ENCODE data around the gene MORC2. TPM values are rescaled to one million over a fixed set of nuclear protein-coding genes. Genes with fewer than 3 reads are reported as not detected.

MORC2 gene
- total RNA-seq = 10 to 100 TPM; 20.2 to 31.2 (median 27.7) TPM

DNA sequence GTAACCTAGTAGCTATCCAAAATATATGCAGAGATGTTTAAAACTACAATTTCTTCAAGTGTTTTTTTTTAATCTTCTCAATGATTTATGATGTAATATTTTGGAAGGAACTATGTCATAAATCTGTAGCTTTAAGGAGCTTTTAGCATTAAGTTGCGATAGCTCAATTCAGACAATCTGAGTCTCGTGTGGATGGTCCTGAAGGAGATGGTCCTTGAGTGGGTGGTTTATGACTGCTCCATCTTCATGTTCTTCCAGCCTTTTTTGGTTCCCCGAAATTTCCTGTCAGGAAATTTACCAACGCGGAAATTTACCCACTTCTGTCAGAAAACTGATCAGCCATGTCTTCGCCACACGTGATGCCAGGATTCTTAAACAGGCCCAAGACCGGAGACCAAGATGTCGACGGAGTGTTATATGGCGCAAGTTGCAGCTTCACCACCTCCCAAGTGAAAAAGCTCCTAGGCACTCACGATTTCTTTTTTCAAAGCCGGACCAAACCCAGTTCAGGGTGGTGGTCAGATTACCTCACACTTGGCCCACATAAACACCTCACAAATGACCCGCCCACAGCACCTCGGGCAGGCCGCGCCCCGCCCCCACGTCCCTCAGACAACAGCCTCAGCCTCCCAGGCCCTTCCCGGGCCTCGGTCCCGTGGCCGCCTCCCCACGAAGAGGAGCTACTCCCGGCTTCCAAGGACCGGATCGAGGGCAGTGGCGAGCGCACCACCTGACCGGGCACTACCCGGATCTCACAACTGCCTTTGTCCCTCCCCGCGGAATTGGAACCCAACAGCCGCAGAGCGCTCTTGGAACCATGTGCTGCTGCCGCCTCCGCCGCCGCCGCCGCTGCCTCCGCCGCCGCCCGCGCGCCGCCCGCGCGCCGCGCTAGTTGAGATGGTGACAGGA, at the start of gene MORC2:
MORC2 (minus strand) TSS at position 760 of the 909 bp plus-strand sequence. CDS start 885 bp downstream, outside the sequence.
- no peak for TF ChIP-seq POLR2A (IDR thresholded peaks at IDR 0.05)
- TF ChIP-seq, protein P1, sequence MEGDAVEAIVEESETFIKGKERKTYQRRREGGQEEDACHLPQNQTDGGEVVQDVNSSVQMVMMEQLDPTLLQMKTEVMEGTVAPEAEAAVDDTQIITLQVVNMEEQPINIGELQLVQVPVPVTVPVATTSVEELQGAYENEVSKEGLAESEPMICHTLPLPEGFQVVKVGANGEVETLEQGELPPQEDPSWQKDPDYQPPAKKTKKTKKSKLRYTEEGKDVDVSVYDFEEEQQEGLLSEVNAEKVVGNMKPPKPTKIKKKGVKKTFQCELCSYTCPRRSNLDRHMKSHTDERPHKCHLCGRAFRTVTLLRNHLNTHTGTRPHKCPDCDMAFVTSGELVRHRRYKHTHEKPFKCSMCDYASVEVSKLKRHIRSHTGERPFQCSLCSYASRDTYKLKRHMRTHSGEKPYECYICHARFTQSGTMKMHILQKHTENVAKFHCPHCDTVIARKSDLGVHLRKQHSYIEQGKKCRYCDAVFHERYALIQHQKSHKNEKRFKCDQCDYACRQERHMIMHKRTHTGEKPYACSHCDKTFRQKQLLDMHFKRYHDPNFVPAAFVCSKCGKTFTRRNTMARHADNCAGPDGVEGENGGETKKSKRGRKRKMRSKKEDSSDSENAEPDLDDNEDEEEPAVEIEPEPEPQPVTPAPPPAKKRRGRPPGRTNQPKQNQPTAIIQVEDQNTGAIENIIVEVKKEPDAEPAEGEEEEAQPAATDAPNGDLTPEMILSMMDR (IDR thresholded peaks at IDR 0.05 in 4 of 5, conservative IDR thresholded peaks at IDR 0.05 in 1 of 5) = no peak
- H3K27ac ChIP-seq = peak within 1 kb of the TSS; percentile 89 to 98 (median 98)
- intact Hi-C loops (cut with DNase I; ENCODE audit: low total_unique reads) = loop anchor here (2.0 to 5.0 kb wide), 3 partner anchors 194 to 263 kb away; partner anchors contain the start of genes LIMK2 and RNF185
- no peaks in the 10 kb centered on the region for H3K27me3 ChIP-seq
- ATAC-seq (peak; percentile 76 to 79), DNase-seq (peak; percentile 60 to 79)
- peaks cover 68 to 69% of the 10 kb centered on the region in 2 donors for H3K4me1 ChIP-seq
- in situ Hi-C loops (cut with MboI; ENCODE audit: low sequenced_read_pairs in 4 of 4) = loop anchor here in 2 of 4 donors (10.0 kb wide), 1 partner anchor 117 kb away; the partner anchor contains the start of gene SMTN (in 2 of the 2)
- H3K36me3 ChIP-seq = peaks cover 3 to 19% of the 10 kb centered on the region in 2 donors
- peak within 1 kb of the TSS; percentile 61 to 95 (median 88) for H3K4me3 ChIP-seq
- H3K9me3 ChIP-seq = no peaks in the 10 kb centered on the region

DNA sequence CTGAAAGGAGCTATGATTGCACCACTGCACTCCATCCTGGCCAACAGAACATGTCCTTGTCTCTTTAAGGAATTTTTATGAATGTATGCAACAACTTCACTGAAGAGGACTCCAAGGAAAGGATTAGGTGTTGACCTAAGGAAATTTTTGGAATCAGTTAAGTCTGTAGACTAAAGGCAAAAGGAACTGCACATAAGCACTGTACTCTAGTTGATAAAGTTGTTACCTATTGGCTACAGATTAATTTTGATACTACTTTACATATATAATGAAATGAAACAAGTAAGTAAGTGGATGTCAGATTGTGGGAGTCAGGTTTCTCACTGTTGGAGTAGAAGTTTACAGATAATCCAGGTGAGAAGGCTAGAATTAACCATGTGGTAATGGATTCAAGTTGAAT, 37.0 kb upstream of the MORC2 start:
- DNase-seq (no peak), ATAC-seq (no peak)
- in situ Hi-C loops (cut with MboI; ENCODE audit: low sequenced_read_pairs in 4 of 4) = loop anchor here in 1 of 4 donors (10.0 kb wide), 1 partner anchor 59 kb away; no protein-coding TSS in a partner anchor
- no peak overlapping the region for H3K4me3 ChIP-seq
- intact Hi-C loops (cut with DNase I; ENCODE audit: low total_unique reads) = no loop called here
- no peaks in the 10 kb centered on the region for H3K4me1 ChIP-seq
- H3K27me3 ChIP-seq = no peaks in the 10 kb centered on the region
- H3K27ac ChIP-seq = no peak overlapping the region
- H3K36me3 ChIP-seq = no peaks in the 10 kb centered on the region
- H3K9me3 ChIP-seq = no peaks in the 10 kb centered on the region
- TF ChIP-seq, protein P1 (IDR thresholded peaks at IDR 0.05 in 4 of 5, conservative IDR thresholded peaks at IDR 0.05 in 1 of 5) = no peak
- no peak for TF ChIP-seq POLR2A (IDR thresholded peaks at IDR 0.05)

DNA sequence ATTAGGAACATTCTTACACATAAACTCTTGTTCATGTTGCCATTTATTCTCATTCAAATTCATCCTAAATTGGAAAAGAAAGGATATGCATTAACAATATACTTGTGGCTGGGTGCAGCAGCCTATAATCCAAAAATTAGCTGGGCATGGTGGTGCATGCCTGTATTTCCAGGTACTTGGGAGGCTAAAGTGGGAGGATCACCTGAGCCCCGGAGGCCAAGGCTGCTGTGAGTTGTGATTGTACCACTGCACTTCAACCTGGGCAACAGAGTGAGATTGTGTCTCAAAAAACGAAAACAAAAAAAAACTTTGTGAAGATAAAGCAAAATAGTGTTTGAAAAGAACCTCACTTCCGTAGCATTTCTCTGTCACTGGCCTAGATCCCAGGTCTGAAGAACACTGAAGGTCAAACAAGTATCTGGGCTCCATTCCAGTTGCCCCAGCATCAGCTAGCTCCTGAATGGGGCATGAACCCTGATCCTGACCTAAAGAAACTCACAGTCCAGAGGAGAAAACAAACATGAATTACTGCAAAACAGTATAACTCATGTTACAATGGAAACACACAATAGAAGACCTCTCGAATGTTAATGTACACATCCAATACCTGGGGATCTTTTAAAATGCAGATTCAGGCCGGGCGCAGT, 32.7 kb upstream of the MORC2 start:
- H3K27me3 ChIP-seq = no peaks in the 10 kb centered on the region
- no peaks in the 10 kb centered on the region for H3K36me3 ChIP-seq
- H3K4me1 ChIP-seq = no peaks in the 10 kb centered on the region
- H3K27ac ChIP-seq = no peak overlapping the region
- ATAC-seq (no peak), DNase-seq (no peak)
- TF ChIP-seq, protein P1 (IDR thresholded peaks at IDR 0.05 in 4 of 5, conservative IDR thresholded peaks at IDR 0.05 in 1 of 5) = no peak
- no peak for TF ChIP-seq POLR2A (IDR thresholded peaks at IDR 0.05)
- intact Hi-C loops (cut with DNase I; ENCODE audit: low total_unique reads) = no loop called here
- in situ Hi-C loops (cut with MboI; ENCODE audit: low sequenced_read_pairs in 4 of 4) = loop anchor here in 1 of 4 donors (10.0 kb wide), 1 partner anchor 64 kb away; no protein-coding TSS in a partner anchor
- no peaks in the 10 kb centered on the region for H3K9me3 ChIP-seq
- no peak overlapping the region for H3K4me3 ChIP-seq

DNA sequence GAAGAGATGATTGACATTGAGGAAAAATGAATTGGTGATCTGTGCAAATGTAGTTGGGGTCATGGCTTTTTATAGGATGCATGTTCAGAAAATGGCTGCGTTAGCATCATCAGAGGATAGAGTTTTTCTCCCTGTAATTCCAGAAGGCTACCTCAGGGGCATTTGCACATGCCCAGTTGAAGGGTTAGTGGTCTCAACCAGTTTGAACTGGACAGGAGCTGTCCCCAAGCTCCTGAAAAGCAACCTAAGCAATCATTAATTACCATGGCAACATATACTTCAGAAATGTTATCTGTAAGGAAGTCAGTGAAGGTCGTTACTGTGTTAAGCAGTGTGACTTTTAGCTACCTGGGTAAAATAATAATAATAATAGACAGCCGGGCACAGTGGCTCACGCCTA, 29.8 kb upstream of the MORC2 start:
- intact Hi-C loops (cut with DNase I; ENCODE audit: low total_unique reads) (no loop called here), in situ Hi-C loops (cut with MboI; ENCODE audit: low sequenced_read_pairs in 4 of 4) (no loop called here)

DNA sequence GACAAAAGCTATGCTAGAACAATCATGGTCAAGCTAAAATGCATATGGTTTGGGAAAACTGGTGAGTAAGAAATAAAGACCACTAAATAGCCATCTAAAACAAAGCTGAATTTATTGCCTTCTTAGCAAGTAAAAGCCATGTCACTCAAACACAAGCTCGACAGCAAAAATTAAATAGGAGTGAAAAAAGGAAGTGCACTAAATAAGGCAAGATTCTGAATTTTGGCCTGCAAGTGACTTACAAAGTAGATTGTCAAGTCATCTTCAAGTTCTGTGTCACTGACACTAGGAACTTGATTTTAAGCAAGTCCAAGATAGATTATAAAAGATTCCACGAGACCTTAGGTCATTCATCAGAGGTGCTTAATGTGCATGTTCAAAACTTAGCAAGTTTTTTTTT, 27.9 kb upstream of the MORC2 start:
- no peak for ATAC-seq
- DNase-seq = no peak
- TF ChIP-seq, protein P1 (IDR thresholded peaks at IDR 0.05 in 4 of 5, conservative IDR thresholded peaks at IDR 0.05 in 1 of 5) = no peak
- TF ChIP-seq POLR2A (IDR thresholded peaks at IDR 0.05) = no peak
- in situ Hi-C loops (cut with MboI; ENCODE audit: low sequenced_read_pairs in 4 of 4) = no loop called here
- H3K4me1 ChIP-seq = no peaks in the 10 kb centered on the region
- H3K36me3 ChIP-seq = no peaks in the 10 kb centered on the region
- intact Hi-C loops (cut with DNase I; ENCODE audit: low total_unique reads) = no loop called here
- no peak overlapping the region for H3K27ac ChIP-seq
- no peak overlapping the region for H3K4me3 ChIP-seq
- no peaks in the 10 kb centered on the region for H3K27me3 ChIP-seq
- no peaks in the 10 kb centered on the region for H3K9me3 ChIP-seq

More for the DNA sequence above, 29.8 kb upstream of the MORC2 start:
- DNase-seq (no peak), ATAC-seq (no peak)
- no peaks in the 10 kb centered on the region for H3K9me3 ChIP-seq
- H3K36me3 ChIP-seq = no peaks in the 10 kb centered on the region
- no peaks in the 10 kb centered on the region for H3K27me3 ChIP-seq
- TF ChIP-seq POLR2A (IDR thresholded peaks at IDR 0.05) = no peak
- H3K27ac ChIP-seq = no peak overlapping the region
- no peaks in the 10 kb centered on the region for H3K4me1 ChIP-seq
- H3K4me3 ChIP-seq = no peak overlapping the region

Data from gastrocnemius medialis (tissue), 4 donors.